ENCODE measurements around the gene STX18.

GRCh38 chr4:4416981-4417380, 124.9 kb downstream of the STX18 start:
- no peak for TF ChIP-seq NFIC (IDR thresholded peaks at IDR 0.05; ENCODE audit: low read length)
- TF ChIP-seq ZNF160 (CRISPR knock-in tag; IDR thresholded peaks at IDR 0.05), result no peak
- TF ChIP-seq ZZZ3 (CRISPR knock-in tag; IDR thresholded peaks at IDR 0.05; ENCODE audit: borderline replicate concordance), result no peak
- TF ChIP-seq EZH2 (conservative IDR thresholded peaks at IDR 0.05; ENCODE audit: low read depth, low read length), result no peak
- no peak for TF ChIP-seq IRF1 (CRISPR knock-in tag; IDR thresholded peaks at IDR 0.05; ENCODE audit: low read depth)
- no peak for TF ChIP-seq SAFB2 (CRISPR knock-in tag; IDR thresholded peaks at IDR 0.05; ENCODE audit: borderline replicate concordance, low read depth)
- TF ChIP-seq ZNF558 (CRISPR knock-in tag; IDR thresholded peaks at IDR 0.05; ENCODE audit: borderline replicate concordance), result no peak
- TF ChIP-seq CBFB (CRISPR knock-in tag; IDR thresholded peaks at IDR 0.05), result no peak
- no peak for TF ChIP-seq CTCF (CRISPR knock-in tag; IDR thresholded peaks at IDR 0.05)

Data from HepG2 (cell line).